Measurements from ENCODE around the gene ZNF532. TPM values are rescaled to one million over a fixed set of nuclear protein-coding genes. Genes with fewer than 3 reads are reported as not detected.

Gene ZNF532
- total RNA-seq, 4 donors from 2014 or later, result 16.2 to 26.9 (median 22.7) TPM

GRCh38 chr18:58867281-58867961 lies 2.7 kb downstream of the ZNF532 start:
- H3K9me3 ChIP-seq, result no peaks in the 10 kb centered on the region
- no peak overlapping the region for H3K4me3 ChIP-seq
- no peak for DNase-seq
- no peaks in the 10 kb centered on the region for H3K36me3 ChIP-seq
- peak overlapping the region; percentile 0 to 91 (median 89) for H3K27ac ChIP-seq
- 75 to 84% methylated on average over 4 to 10 of the region's 10 CpGs for WGBS, 2 donors (ENCODE audit: low coverage in 1 of 2)
- H3K4me1 ChIP-seq, result peaks cover 0 to 45% (median 26%) of the 10 kb centered on the region in 4 donors
- in situ Hi-C loops (cut with MboI; ENCODE audit: low pct_ligation_motif_present in 1 of 4, low pct_unique_long_range_greater_than_20kb in 1 of 4, low sequenced_read_pairs in 3 of 4) (no loop called here), intact Hi-C loops (cut with DNase I; ENCODE audit: low total_unique reads) (no loop called here)
- TF ChIP-seq CTCF (IDR thresholded peaks at IDR 0.05), result no peak
- no peaks in the 10 kb centered on the region for H3K27me3 ChIP-seq

- no peak for DNase-seq
- in situ Hi-C loops (cut with MboI; ENCODE audit: low pct_ligation_motif_present in 1 of 4, low pct_unique_long_range_greater_than_20kb in 1 of 4, low sequenced_read_pairs in 3 of 4) (no loop called here), intact Hi-C loops (cut with DNase I; ENCODE audit: low total_unique reads) (no loop called here)
- TF ChIP-seq POLR2A (IDR thresholded peaks at IDR 0.05) (no peak), POLR2AphosphoS5 (IDR thresholded peaks at IDR 0.05) (no peak), EP300 (IDR thresholded peaks at IDR 0.05; ENCODE audit: low read depth) (no peak), CTCF (IDR thresholded peaks at IDR 0.05) (no peak)
- H3K27me3 ChIP-seq, result no peaks in the 10 kb centered on the region
- 93 to 98% methylated on average over 5 to 6 of the region's 6 CpGs for WGBS, 2 donors (ENCODE audit: low coverage in 1 of 2)
- no peaks in the 10 kb centered on the region for H3K36me3 ChIP-seq
- no peaks in the 10 kb centered on the region for H3K9me3 ChIP-seq
- no peak overlapping the region for H3K27ac ChIP-seq
- H3K4me3 ChIP-seq, result no peak overlapping the region
- H3K4me1 ChIP-seq, result peaks cover 0 to 38% (median 20%) of the 10 kb centered on the region in 4 donors
These were observed 3.8 kb downstream of the ZNF532 start for GRCh38 chr18:58868440-58868839.

GRCh38 chr18:58870130-58870529 lies 5.5 kb downstream of the ZNF532 start:
- H3K4me3 ChIP-seq, result no peak overlapping the region
- no peak for TF ChIP-seq CTCF (IDR thresholded peaks at IDR 0.05)
- H3K4me1 ChIP-seq, result peaks cover 0 to 25% (median 16%) of the 10 kb centered on the region in 4 donors
- intact Hi-C loops (cut with DNase I; ENCODE audit: low total_unique reads), result no loop called here
- H3K36me3 ChIP-seq, result no peaks in the 10 kb centered on the region
- no peaks in the 10 kb centered on the region for H3K27me3 ChIP-seq
- no peak for DNase-seq
- 77 to 81% methylated on average over 4 to 5 of the region's 5 CpGs for WGBS, 2 donors (ENCODE audit: low coverage in 1 of 2)
- in situ Hi-C loops (cut with MboI; ENCODE audit: low pct_ligation_motif_present in 1 of 4, low pct_unique_long_range_greater_than_20kb in 1 of 4, low sequenced_read_pairs in 3 of 4), result no loop called here
- H3K27ac ChIP-seq, result no peak overlapping the region
- no peaks in the 10 kb centered on the region for H3K9me3 ChIP-seq

- H3K4me1 ChIP-seq, result peaks cover 0 to 20% (median 12%) of the 10 kb centered on the region in 4 donors
- no peaks in the 10 kb centered on the region for H3K27me3 ChIP-seq
- in situ Hi-C loops (cut with MboI; ENCODE audit: low pct_ligation_motif_present in 1 of 4, low pct_unique_long_range_greater_than_20kb in 1 of 4, low sequenced_read_pairs in 3 of 4) (no loop called here), intact Hi-C loops (cut with DNase I; ENCODE audit: low total_unique reads) (no loop called here)
- no peak for DNase-seq
- H3K36me3 ChIP-seq, result no peaks in the 10 kb centered on the region
- WGBS, 2 donors (ENCODE audit: low coverage in 1 of 2), result 96 to 100% methylated on average over 2 of the region's 2 CpGs
- no peak overlapping the region for H3K27ac ChIP-seq
- H3K4me3 ChIP-seq, result no peak overlapping the region
- no peaks in the 10 kb centered on the region for H3K9me3 ChIP-seq
- TF ChIP-seq POLR2AphosphoS5 (IDR thresholded peaks at IDR 0.05) (no peak), POLR2A (IDR thresholded peaks at IDR 0.05) (no peak), CTCF (IDR thresholded peaks at IDR 0.05) (no peak), EP300 (IDR thresholded peaks at IDR 0.05; ENCODE audit: low read depth) (no peak)
These were observed 5.9 kb downstream of the ZNF532 start for GRCh38 chr18:58870621-58871020.
